22Rv1 (cell line): ENCODE results near the gene EXOC2.

Source experiments
- CTCF ChIP-seq: fragments of 450-650 bp; IDR thresholded peaks from 2 replicates; pipeline ENCODE4 v1.5.1; 2017; ENCODE audit warnings: mild to moderate bottlenecking
- ZFX ChIP-seq: fragments of 450-650 bp; IDR thresholded peaks from 2 replicates; pipeline ENCODE4 v1.6.1; 2017; ENCODE audit warnings: antibody characterized with exemption, borderline replicate concordance

GRCh38 chr6:599576-600448 lies 93.1 kb downstream of the EXOC2 start:
- TF ChIP-seq CTCF (no peak), ZFX (no peak)
